Stimulated activated naive CD8-positive, alpha-beta T cell treated with anti-CD3 and anti-CD28 coated beads, Interleukin-15, amount 100 ng/mL, for 72 hours (primary cell): Measurements from ENCODE around the gene ATP4B.

ENCODE experiments used
- ATAC-seq: fragments of 150-1000 bp; cut with Tn5 transposase; 2 replicates; pipeline ENCODE4 v1.10.0; 2021; ENCODE audit warnings: mild to moderate bottlenecking, moderate library complexity
- DNase-seq, 2 donors: peaks; one replicate each; pipeline ENCODE4 v3.0.0; 2021 to 2022
- H3K27ac Mint-ChIP-seq, 2 donors: one replicate each; pipeline ENCODE4 v1.8.0; 2022; ENCODE audit warnings: mild to moderate bottlenecking in 2 of 2, mixed read lengths in 2 of 2, moderate library complexity in 2 of 2
- H3K27me3 Mint-ChIP-seq: one replicate; pipeline ENCODE4 v1.8.0; 2022; ENCODE audit warnings: mixed read lengths
- H3K4me1 Mint-ChIP-seq: one replicate; pipeline ENCODE4 v1.8.0; 2022; ENCODE audit warnings: mild to moderate bottlenecking, mixed read lengths
- H3K4me3 Mint-ChIP-seq, 2 donors: one replicate each; pipeline ENCODE4 v1.8.0; 2022; ENCODE audit warnings: mild to moderate bottlenecking in 2 of 2, mixed read lengths in 2 of 2, moderate library complexity in 1 of 2
- H3K9me3 Mint-ChIP-seq, 2 donors: one replicate each; pipeline ENCODE4 v1.8.0; 2022; ENCODE audit warnings: mixed read lengths in 2 of 2

Gene ATP4B

GRCh38 chr13:113663934-113664333 is 5.9 kb upstream of the ATP4B start:
- ATAC-seq (no peak), DNase-seq (no peak)
- no peak overlapping the region for H3K27ac Mint-ChIP-seq
- H3K4me3 Mint-ChIP-seq: no peak overlapping the region
- H3K9me3 Mint-ChIP-seq: peaks cover 15 to 24% of the 10 kb centered on the region in 2 donors
- no peaks in the 10 kb centered on the region for H3K27me3 Mint-ChIP-seq
- H3K4me1 Mint-ChIP-seq: no peaks in the 10 kb centered on the region

- Mint-ChIP-seq H3K27me3 (no peaks in the 10 kb centered on the region), H3K27ac (no peak overlapping the region), H3K9me3 (peaks cover 15 to 24% of the 10 kb centered on the region in 2 donors), H3K4me3 (no peak overlapping the region), H3K4me1 (no peaks in the 10 kb centered on the region)
- DNase-seq (no peak), ATAC-seq (no peak)
These were observed 3.5 kb upstream of the ATP4B start for GRCh38 chr13:113661509-113661908.

GRCh38 chr13:113660066-113660465 is 2.1 kb upstream of the ATP4B start:
- H3K9me3 Mint-ChIP-seq: peaks cover 15 to 24% of the 10 kb centered on the region in 2 donors
- no peak for DNase-seq
- no peak for ATAC-seq
- no peaks in the 10 kb centered on the region for H3K27me3 Mint-ChIP-seq
- no peak overlapping the region for H3K27ac Mint-ChIP-seq
- H3K4me3 Mint-ChIP-seq: no peak overlapping the region
- H3K4me1 Mint-ChIP-seq: no peaks in the 10 kb centered on the region

- ATAC-seq (no peak), DNase-seq (no peak)
- Mint-ChIP-seq H3K4me3 (no peak overlapping the region), H3K27me3 (no peaks in the 10 kb centered on the region), H3K9me3 (peaks cover 15 to 24% of the 10 kb centered on the region in 2 donors), H3K27ac (no peak overlapping the region), H3K4me1 (no peaks in the 10 kb centered on the region)
These were observed 1.3 kb upstream of the ATP4B start for GRCh38 chr13:113659337-113659736.

GRCh38 chr13:113658836-113659235 is 838 bp upstream of the ATP4B start:
- no peak for ATAC-seq
- H3K9me3 Mint-ChIP-seq: peaks cover 15 to 24% of the 10 kb centered on the region in 2 donors
- H3K27ac Mint-ChIP-seq: no peak overlapping the region

GRCh38 chr13:113656831-113657671 is 947 bp downstream of the ATP4B start:
- no peak overlapping the region for H3K4me3 Mint-ChIP-seq
- ATAC-seq (no peak), DNase-seq (no peak)
- H3K9me3 Mint-ChIP-seq: peaks cover 15 to 22% of the 10 kb centered on the region in 2 donors
- H3K27me3 Mint-ChIP-seq: no peaks in the 10 kb centered on the region
- no peak overlapping the region for H3K27ac Mint-ChIP-seq
- H3K4me1 Mint-ChIP-seq: peaks cover 13% of the 10 kb centered on the region

More at GRCh38 chr13:113658836-113659235, 838 bp upstream of the ATP4B start:
- no peaks in the 10 kb centered on the region for H3K27me3 Mint-ChIP-seq
- peaks cover 5% of the 10 kb centered on the region for H3K4me1 Mint-ChIP-seq
- no peak for DNase-seq
- H3K4me3 Mint-ChIP-seq: no peak overlapping the region

GRCh38 chr13:113656003-113656588 is 1.9 kb downstream of the ATP4B start:
- no peaks in the 10 kb centered on the region for H3K27me3 Mint-ChIP-seq
- H3K27ac Mint-ChIP-seq: peak overlapping the region in 1 of 2 donors; percentile 34
- ATAC-seq: no peak
- DNase-seq: no peak
- no peak overlapping the region for H3K4me3 Mint-ChIP-seq
- H3K4me1 Mint-ChIP-seq: peaks cover 13% of the 10 kb centered on the region
- H3K9me3 Mint-ChIP-seq: peaks cover 6 to 12% of the 10 kb centered on the region in 2 donors

GRCh38 chr13:113655346-113656002 is 2.5 kb downstream of the ATP4B start:
- H3K9me3 Mint-ChIP-seq: peaks cover 0 to 6% of the 10 kb centered on the region in 2 donors
- no peaks in the 10 kb centered on the region for H3K27me3 Mint-ChIP-seq
- H3K4me3 Mint-ChIP-seq: no peak overlapping the region
- H3K4me1 Mint-ChIP-seq: peaks cover 13% of the 10 kb centered on the region
- ATAC-seq (no peak), DNase-seq (no peak)
- H3K27ac Mint-ChIP-seq: no peak overlapping the region

- H3K9me3 Mint-ChIP-seq: no peaks in the 10 kb centered on the region
- H3K27ac Mint-ChIP-seq: no peak overlapping the region
- DNase-seq (no peak), ATAC-seq (no peak)
- H3K4me3 Mint-ChIP-seq: no peak overlapping the region
- peaks cover 13% of the 10 kb centered on the region for H3K4me1 Mint-ChIP-seq
- H3K27me3 Mint-ChIP-seq: no peaks in the 10 kb centered on the region
These were observed 3.2 kb downstream of the ATP4B start for GRCh38 chr13:113654591-113655345.

GRCh38 chr13:113654175-113654560 is 3.8 kb downstream of the ATP4B start:
- ATAC-seq (no peak), DNase-seq (no peak)
- Mint-ChIP-seq H3K27me3 (no peaks in the 10 kb centered on the region), H3K4me3 (no peak overlapping the region), H3K27ac (no peak overlapping the region), H3K9me3 (no peaks in the 10 kb centered on the region), H3K4me1 (peaks cover 13% of the 10 kb centered on the region)

- ATAC-seq (no peak), DNase-seq (no peak)
- no peak overlapping the region for H3K4me3 Mint-ChIP-seq
- H3K27me3 Mint-ChIP-seq: no peaks in the 10 kb centered on the region
- peaks cover 13% of the 10 kb centered on the region for H3K4me1 Mint-ChIP-seq
- no peak overlapping the region for H3K27ac Mint-ChIP-seq
- H3K9me3 Mint-ChIP-seq: no peaks in the 10 kb centered on the region
These were observed 4.5 kb downstream of the ATP4B start for GRCh38 chr13:113653264-113654174.

GRCh38 chr13:113652404-113653263 is 5.4 kb downstream of the ATP4B start:
- DNase-seq: no peak
- peaks cover 13% of the 10 kb centered on the region for H3K4me1 Mint-ChIP-seq
- no peaks in the 10 kb centered on the region for H3K27me3 Mint-ChIP-seq
- H3K9me3 Mint-ChIP-seq: no peaks in the 10 kb centered on the region
- no peak overlapping the region for H3K27ac Mint-ChIP-seq
- no peak overlapping the region for H3K4me3 Mint-ChIP-seq
- no peak for ATAC-seq

GRCh38 chr13:113651511-113652403 is 6.2 kb downstream of the ATP4B start:
- no peak overlapping the region for H3K27ac Mint-ChIP-seq
- no peak for ATAC-seq
- H3K9me3 Mint-ChIP-seq: no peaks in the 10 kb centered on the region
- no peak for DNase-seq
- H3K27me3 Mint-ChIP-seq: no peaks in the 10 kb centered on the region
- no peak overlapping the region for H3K4me3 Mint-ChIP-seq
- H3K4me1 Mint-ChIP-seq: peaks cover 22% of the 10 kb centered on the region
